Activated CD8-positive, alpha-beta memory T cell treated with anti-CD3 and anti-CD28 coated beads, Interleukin-2, amount 50 U/mL, for 48 hours (primary cell): ENCODE measurements around the gene RAB4A.

Source experiments
- DNase-seq: peaks from one replicate; pipeline ENCODE4 v3.0.0-alpha.2; 2020

Gene RAB4A, protein sequence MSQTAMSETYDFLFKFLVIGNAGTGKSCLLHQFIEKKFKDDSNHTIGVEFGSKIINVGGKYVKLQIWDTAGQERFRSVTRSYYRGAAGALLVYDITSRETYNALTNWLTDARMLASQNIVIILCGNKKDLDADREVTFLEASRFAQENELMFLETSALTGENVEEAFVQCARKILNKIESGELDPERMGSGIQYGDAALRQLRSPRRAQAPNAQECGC

DNA sequence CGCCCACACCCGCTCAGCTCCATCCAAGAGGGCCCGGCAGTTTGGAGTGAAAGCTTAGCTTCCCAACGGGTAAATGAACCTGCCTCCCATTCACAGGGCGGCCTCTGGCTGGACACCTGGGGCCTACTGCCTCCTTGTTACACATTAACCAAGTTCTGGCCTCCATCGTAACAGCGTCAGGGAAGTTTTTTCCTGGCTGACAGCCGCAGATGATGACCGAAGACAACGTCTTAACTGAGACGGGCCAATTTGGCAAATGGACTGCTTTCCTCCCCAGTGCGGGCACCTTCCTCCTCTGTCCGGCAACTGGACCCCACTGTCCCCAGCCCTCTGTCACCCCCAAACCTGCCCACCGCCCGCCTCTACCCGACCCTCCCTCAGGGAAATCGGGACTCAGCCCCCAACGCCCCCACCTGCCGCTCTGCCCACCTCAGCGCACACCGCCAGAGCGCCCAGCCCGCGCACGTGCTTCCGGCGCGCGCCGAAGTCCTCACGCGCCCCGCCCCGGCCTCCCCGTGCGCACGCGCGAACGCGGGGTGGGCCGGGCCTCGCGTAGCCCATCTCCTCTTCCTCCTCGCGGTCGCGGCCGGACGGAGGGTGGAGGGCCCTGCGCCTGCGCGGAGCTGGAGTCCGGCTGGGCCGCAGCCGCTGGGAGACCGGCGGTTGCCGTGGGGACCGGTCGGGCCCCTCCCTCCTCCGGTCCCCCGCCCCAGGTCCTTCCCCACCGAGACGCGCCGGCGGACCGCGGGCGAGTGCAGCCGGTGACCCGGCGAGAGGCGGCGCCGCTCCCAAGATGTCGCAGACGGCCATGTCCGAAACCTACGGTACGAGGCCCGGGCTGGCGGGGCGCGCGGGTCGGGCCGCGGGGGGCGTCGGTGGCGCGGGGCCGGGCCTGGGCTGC is at the start of gene RAB4A:
Gene RAB4A (plus strand): TSS at position 565 of the 901 bp plus-strand sequence. CDS start 229 bp downstream, at position 794.
- DNase-seq = peak; percentile 89

DNA sequence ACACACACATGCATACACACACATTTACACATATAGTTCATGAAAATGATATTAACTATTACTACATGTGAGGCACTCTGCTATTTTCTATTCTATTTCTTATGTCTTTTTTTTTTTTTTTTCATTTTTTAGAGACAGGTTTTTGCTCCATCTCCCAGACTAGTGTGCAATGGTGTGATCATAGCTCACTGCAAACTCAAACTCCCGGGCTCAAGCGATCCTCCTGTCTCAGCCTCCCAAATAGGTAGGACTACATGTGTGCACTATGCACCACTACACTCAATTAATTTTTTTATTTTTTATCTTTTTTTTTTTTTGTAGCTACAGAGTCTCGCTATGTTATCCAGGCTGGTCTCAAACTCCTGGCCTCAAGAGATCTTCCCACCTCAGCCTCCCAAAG is 48.8 kb upstream of the RAB4A start:
- no peak for DNase-seq

DNA sequence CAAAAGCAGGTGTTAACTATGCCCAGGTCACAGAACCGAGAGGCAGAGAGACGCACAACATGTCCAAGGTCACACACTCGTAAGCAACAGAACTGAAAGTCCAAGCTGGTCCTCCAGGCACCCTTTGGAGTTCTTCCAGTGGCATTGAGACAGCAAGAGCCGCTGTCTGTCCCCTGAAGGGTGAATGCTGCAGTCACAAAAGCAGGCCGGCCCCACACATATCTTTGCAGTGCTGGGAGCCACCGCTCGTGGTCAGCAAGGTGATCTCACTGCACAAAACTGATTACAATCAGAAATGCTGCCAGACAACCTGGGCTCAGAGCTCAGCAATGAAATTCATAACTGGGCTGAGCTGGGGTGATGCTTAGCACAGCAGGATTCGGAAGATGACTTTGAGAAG is 47.4 kb upstream of the RAB4A start:
- DNase-seq = no peak

DNA sequence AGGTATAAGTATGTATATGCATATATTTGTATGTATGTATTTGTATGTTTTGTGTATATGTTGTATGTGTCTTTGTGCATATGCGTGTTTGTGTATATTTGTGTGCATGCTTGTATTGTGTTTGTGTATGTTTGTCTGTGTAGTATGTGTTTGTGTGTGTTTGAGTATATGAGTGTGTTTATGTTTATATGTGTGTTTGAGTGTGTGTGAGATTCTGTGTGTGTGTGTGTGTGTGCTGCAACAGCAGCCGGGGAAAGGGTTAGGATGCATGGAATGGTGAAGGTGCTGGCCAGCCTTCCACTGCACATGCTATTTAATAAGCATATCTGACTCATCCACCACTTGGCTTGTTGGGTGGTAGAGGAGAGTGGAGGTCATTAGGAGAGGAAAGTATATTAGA is 46.6 kb upstream of the RAB4A start:
- DNase-seq = no peak

DNA sequence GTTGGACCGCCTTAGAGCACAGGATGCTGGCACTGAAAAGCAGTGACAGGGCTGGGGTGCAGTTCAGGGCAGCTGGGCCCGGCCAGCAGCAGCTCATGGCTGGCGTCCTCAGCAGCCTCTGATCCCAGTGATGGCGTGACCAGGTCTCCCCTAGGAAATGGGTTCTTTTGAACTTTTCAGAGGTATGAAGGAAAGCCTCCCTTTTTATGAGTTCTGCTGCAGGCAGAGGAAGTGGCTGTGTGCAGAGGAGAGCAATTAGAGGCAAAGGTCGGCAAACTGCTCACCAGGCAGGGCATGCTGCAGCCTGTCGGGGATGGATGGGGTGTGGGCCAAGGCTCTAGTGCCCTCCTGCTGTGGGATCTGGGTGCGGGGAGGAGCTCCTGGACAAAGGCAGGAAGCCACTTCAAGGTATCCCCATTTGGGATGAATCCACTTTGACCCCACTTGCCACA is 45.6 kb upstream of the RAB4A start:
- no peak for DNase-seq

DNA sequence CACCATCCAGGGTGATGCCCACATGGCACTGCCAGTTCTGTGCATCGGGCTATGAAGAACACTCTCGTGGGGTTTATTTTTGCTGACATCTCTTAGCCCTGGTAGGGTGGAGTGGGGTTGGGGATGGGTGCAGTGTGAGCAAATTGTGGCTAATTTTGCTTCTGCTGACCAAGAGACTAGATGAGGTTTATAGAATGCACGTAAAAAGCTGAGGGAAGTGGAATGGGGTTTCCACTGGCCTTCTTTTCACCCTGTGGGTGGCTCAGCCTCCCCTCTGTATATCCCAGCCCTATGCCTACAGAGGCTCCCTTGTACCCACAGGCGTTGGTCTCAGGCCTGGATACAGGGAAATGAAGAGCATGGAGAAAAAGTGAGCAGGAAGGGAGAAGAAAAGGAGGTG is 44.1 kb upstream of the RAB4A start:
- DNase-seq = no peak

DNA sequence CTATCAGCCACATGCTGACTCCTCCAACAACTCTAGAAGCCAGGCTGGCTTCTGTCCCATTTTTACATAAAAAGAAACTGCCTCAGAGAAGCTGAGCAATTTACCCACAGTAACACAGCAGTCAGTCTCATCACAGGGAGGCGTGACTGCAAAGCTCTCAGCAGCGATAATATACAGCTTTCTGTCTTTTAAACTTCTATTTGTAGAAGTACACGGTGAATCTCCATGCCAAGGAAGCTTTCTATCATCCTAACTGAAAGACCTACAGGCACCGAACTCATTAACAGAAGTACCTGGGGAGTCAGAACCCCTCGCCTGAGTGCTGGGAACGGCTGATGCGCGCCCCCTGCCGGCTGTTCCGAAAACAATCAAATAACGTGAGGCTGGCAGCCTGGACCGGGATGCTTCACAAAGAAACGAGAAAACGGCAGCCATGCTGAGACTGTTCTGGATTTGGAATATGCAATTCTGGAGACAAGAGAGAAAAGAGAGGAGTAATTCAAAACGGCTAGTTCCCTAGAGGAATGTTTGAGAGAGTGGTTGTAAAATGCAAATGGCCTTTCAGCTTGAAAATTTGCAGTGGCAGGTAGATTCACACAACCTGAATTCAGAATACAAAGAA is 43.5 kb upstream of the RAB4A start:
- DNase-seq = peak; percentile 93

DNA sequence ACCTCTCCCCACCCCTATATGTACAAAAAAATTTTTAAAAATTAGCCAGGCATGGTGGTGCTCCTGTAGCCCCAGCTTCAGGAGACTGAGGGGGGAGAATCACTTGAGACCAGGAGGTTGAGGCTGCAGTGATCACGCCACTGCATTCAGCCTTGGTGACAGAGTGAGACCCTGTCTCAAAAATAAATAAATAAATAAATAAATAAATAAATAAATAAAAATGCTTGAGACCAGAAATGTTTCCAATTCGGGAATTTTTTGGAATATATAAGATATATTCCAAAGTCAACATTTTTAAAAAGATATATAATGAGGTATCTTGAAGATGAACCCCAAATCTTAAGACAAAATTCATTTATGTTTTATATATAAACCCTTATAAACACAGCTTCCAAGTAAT is 42.4 kb upstream of the RAB4A start:
- no peak for DNase-seq

DNA sequence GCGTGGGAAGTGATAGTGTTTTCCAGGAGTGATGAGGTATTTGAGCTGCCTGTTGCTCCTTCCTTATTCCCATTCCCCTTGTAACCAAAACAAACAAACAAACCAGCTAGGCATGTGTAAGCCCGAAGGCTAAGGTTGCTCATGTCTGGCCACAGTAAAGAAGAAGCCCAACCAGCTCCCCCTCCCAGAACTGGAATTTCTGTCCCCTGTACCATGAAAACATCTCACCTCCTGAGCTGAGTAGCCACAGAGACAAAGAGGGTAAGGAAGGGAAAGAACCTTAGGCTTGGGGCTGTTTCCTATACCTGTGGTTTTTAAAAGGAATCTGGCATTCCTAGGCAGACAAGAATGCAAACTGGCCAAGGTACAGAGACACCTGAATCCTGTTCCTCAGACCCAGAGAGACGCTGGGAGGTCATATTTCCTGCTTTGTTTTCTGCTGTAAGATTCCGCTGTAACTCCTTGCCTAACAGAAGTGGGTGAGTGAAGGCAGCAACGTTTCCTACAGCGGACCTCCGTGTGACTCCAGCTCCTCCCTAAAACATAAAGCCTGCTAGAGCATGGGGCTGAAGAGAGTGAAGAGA is 41.7 kb upstream of the RAB4A start:
- peak; percentile 46 for DNase-seq

DNA sequence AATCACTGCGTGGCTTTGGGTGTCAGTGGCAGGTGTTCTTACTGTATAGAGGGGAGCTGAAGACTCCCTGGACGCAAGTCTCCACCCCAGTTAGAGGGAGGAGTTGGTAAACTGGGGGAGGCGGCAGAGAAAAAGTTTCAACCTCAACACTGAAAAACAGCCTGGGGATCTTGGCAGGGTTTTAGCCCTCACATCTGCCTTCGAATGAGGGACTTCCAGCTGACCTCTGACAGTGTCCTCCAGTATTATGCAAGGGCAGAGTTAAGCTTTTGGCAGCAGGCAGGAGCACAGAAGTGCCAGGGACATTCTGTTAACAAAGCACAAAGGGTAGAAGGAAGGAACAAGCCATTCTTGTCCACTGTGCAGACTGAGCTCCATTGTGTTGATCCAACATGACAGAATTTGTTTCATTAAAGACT is 41.2 kb upstream of the RAB4A start:
- DNase-seq = no peak

DNA sequence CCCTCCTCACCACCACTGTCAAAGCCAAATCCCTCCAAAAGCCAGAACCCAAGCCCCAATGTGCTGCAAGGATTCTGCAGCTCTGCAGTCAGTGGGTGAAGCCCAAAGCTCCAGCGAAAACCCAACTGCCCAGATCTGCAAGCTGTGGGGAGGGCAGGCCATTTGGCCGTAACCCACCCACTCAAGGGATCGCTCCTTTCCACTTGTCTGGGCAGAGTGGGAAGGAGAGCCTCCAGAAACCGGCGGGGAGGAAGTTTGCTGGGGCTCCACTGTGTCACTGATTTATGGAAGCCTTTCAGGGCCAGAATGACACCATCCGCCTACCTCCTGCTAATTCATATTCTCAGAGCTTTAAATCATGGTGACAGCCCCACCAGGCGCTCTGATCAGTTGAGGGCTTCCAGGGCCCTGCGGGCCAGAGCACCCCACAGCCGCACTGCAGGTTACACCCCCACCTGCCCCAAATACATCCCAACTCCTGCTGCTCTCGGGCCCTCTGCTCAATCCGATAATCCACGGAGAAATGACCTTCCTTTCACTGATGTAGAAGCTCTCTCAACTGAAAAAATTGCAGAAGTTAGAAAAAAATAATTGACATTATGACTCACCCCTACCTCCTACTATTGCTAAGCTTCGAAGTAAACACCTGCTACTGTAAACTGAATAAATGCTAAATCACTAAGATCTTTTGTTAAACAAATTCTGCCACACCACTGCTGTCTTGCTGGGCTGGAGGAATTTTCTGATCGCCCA is 40.6 kb upstream of the RAB4A start:
- DNase-seq = peak; percentile 35

DNA sequence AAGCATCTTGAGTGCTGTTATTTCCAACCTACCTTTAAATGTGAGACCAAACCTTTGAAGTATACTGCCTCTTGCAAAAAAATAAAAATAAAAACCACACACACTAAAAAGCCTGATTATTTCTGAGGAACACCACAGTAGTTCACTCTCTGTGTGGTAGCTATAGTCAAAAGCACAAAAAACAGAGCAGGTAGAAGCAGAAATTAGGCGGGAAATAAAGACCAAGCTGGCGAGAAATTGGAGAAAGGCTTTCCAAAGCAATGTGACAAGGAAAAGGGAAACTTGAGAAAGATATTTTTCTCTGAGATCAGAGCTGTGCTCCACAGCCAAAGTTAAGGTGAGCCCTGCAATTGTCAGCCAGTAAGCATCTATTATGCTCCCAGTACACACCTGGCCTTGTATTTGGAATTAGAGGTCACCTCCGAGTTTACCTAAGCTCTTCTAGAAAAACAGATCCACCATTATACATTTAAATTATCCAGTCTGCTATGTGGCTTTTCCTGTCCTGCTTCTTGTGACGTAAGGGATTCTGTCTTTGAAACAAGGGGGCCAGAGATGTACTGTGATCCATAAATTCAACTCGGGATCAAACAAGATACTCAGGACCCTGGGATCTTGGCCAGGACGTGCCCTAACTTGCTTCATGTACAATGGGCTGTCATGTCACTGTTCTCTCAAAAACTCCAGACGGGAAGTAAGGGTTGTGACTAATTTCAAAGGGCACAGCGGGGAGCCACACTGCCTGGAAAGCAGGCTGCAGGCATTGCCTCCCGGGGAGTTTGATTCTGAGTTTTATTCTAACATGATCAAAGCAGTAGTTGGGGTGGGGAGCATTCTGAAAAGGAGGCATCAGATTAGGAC is 39.8 kb upstream of the RAB4A start:
- peak; percentile 20 for DNase-seq

DNA sequence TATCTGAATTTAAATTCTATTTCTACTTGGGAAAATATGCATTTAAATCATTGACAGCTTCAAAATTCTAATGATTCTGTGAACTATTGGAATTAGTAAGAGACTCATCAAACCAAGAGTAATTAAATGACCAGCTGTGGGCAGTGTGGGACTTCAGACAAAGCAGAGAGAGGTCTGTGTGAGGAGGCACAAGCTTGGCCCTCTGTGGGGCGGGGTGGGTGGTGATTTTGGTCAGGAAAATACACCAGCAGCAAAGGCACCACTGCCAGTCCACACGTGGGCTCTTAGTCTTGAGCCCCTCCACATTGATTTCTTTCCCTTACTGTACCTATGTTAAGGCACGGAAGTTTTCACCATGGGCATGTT is 39.2 kb upstream of the RAB4A start:
- DNase-seq = peak; percentile 29

DNA sequence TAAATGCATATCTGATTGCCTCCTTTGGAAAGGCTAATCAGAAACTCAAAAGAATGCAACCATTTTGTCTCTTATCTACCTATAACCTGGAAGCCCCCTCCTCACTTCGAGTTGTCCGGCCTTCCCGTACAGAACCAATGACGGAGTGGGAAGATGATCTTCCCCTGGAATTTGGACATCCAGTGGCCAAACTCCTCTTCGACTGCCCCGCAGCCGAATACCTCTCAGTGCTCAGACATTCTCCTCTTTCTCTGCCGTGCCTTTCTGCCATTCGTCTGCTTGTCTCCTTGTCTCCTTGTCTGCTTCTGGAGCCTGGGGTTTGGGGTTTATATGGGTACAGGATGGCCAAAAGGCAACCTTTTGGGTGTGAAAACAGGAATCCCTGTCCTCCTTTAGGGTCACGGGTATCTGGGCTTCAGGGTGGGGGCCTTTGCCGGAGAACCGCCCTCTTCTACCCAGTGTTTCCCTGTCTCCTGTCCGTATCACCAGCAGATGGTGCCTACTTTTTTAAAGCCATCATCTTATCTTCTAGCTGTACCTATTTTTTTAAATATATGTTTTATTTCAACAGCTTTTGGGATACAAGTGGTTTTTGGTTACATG is 35.9 kb upstream of the RAB4A start:
- peak; percentile 12 for DNase-seq

DNA sequence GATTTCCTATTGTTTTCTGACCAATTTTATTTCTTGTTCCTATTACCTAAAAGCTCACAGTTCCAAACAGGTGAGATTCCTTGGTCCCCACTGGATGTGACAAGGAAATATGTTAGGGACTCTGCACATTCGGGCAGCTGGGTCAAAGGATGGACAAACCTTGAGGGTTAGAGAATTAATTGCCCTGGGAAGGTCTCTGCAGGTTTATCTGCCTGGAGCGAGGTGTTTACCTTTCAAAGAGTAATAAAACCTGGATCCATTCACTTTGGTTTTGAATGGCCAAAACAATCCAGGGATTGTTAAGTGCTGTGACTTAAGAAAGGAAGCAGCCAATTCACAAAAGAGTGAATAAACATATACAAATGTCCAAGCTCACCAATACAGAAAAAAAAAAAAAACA is 33.6 kb upstream of the RAB4A start:
- no peak for DNase-seq

DNA sequence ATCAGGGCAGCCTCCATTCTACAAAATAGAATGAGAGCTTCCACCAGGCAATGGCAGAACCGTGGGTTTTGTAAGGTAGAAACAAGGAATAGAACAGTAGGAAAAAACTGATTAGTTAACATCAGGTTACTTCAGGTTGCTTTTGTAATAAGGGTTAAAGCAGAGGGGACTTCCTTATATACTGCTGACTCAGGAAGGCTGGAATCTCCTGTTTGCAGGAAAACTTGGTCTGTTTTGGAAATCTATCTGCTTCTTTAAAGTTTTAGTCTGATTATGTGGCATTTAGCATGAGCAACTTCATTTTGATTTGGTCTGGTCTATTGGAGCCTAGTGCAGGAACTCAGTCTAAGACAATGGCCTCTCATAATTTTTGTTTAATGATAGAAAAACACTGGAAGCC is 32.7 kb upstream of the RAB4A start:
- no peak for DNase-seq

DNA sequence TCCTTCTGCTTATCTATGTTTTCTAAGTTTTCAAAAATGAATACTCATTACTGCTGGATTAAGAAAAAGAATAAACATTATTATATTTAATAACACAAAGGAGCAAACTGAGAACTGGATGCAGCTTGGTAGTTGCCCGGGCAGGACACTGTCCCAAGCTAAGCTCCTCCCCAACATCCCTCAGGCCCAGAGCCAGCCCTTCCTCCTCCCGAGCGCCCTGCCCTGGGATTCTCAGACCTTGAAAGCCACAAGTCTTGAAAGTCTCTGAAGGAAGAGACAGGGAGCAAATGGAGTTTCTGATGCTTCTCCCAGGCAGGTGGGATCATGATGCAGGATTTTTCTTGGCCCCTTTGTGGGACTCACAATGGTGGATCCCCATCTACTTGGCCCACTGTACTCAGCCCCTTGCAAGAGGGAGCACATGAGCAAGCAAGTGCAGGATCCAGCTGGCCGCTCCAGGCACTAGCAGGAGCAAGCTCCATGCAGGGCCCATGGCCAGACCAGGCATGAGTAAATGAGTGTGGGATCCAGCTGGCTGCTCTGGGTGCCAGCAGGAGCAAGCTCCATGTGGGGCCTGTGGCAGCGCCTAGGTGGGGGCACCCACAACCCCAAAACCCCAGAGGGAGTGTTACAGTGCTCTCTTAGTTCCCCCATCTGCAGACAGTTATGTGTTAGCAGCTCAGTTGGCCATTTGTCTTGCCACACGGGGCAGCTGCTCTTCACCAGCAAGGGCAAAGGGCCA is 32.1 kb upstream of the RAB4A start:
- DNase-seq = peak; percentile 46

DNA sequence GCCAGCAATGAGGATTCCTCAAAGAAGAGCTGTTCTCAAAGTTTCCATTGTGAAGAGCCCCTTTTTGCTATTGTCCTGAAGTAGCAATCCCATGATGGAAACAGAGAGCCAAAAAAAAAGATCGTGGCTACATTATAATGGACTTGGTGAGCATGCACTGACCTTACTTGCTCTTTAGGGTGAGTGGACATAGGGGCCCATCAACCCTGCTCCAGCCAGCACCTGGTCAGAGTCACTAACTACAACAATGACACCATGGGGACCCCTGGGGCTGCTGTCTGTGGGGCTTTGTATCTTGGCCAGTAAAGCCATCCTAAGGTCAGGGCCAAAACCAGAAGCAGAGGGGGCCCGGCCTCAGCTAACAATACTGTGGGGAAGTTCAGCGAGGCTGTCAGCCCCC is 30.4 kb upstream of the RAB4A start:
- no peak for DNase-seq

DNA sequence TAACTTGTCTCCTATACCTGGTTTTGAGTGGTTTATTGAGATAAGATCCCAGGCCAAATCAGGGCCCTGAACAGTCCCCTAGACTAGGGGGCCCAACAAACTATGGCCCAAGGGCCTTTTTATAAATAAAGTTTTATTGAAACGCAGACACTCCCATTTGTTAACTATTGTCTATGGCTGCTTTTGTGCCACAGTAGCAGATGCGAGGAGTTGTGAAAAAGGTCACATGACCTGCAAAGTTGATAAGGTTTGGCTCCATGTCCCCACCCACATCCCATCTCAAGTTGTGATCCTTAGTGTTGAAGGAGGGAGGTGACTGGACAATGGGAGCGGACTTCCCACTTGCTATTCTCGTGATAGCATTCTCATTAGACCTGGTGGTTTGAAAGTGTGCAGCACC is 29.5 kb upstream of the RAB4A start:
- DNase-seq = no peak

DNA sequence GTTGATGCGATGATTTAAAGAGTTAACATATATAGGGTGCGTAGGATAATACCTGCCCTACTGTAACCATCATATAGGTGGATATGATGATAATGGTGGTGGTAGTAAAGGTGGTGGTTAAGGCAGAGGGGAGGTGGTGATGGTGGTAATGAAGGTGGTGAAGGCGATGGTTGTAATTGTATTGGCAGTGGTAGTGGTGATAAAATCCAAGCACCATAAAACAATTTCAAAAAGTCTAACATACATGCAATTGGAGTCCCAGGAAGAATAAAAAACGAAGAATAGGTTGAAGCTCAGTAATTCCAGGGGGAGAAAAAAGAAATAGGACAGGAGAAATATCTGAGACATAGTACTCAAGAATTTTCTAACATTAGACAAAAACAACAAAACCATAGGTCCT is 27.3 kb upstream of the RAB4A start:
- DNase-seq = no peak

DNA sequence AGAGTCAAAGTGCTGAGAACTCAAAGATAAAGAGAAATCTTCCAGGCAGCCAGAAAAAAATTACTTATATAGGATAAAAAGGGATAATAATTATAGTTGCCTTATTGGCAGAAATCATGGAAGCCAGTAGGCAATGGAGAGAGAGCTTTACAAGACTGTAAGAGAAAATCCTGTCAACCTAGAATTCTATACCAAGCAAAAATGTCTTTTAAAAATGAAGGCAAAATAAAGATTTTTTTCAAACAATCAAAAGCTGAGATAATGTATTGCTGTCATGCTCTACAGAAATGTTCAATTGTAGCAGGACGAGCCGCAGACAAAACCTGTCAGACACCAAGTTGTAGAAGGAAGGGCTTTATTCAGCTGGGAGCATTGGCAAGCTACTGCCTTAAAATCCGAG is 26.8 kb upstream of the RAB4A start:
- peak; percentile 1 for DNase-seq
